GM19328 (cell line): ENCODE measurements around the gene ZRANB1.

Experiments
- ATAC-seq: cut with Tn5 transposase; IDR thresholded peaks from one replicate; pipeline ENCODE4 v1.9.1; 2021; ENCODE audit warnings: mild to moderate bottlenecking, moderate library complexity; ENCODE audit not compliant: unreplicated experiment

Gene ZRANB1

DNA sequence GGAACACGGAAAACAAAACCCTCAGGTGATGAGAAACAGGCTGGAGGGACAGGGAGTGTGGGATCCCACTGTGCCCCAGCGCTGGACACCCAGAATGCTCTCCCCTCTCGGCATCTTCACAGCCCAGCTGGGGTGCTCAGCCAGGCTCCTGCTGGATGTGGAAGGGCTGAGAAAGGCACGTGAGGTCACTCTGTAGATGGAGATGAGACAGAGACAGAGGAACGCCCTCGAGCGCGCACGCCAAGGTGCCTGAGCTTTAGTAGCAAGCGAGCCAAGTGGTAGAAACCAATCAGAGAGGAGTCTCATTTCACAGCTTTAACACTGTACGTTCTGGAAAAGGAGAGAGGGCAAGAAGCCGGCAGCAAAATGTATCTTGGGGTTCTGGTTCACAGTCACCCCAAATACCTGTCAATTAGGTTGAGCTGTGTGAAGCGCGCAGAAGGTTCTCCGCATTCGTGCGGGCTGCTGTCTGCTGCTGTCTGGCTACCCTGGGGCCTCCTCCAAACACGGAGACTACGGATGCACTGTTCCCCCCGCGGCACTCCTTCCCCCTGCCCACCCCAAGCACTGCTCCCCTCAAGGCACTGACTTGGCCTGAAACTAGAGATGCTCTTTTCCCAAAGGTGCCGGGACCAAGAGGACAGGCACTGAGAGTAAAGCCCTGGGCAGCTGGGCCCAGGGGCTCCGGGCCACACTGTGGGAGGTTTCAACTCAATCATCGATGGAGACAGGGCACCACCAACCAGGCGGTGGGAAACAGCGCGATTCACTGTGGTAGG is 91.4 kb downstream of the ZRANB1 start:
- ATAC-seq = no peak

DNA sequence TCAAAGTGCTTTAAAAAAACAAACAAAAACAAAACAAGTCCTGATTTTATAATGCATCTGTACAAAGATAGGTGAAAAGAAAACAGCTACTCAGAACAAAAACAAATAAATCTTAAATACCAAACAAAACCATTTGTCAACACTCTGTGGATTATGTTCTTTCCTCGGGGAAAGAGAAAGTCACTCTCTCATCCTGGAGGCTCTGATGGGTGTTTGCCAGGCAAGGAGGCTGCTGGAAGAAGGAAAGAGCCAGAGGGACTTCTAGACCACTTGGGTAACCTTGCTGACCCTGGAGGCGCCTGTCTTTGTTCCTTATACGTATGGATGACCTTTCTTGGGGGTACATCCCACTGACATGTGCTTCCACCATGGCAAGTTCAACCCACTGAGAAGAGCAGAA is 92.8 kb downstream of the ZRANB1 start:
- no peak for ATAC-seq

DNA sequence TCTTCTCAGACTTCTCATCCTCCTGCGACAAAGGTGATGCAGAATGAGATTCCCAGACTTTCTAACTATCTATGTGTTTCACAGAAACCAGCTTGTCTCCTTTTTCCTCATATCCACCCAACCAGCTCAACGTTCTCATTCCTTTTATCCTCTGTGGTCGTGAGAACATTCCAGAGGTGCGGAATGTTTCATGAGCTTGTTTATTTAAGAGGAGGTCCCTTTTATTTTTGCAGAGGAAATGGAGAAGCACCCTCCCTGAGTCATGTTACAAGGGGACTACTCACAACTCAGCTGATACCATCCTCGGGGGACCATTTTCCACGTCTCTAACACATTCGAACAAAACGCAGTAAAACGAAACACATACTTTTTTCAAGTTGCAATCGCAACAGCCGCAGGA is 93.2 kb downstream of the ZRANB1 start:
- ATAC-seq = no peak

DNA sequence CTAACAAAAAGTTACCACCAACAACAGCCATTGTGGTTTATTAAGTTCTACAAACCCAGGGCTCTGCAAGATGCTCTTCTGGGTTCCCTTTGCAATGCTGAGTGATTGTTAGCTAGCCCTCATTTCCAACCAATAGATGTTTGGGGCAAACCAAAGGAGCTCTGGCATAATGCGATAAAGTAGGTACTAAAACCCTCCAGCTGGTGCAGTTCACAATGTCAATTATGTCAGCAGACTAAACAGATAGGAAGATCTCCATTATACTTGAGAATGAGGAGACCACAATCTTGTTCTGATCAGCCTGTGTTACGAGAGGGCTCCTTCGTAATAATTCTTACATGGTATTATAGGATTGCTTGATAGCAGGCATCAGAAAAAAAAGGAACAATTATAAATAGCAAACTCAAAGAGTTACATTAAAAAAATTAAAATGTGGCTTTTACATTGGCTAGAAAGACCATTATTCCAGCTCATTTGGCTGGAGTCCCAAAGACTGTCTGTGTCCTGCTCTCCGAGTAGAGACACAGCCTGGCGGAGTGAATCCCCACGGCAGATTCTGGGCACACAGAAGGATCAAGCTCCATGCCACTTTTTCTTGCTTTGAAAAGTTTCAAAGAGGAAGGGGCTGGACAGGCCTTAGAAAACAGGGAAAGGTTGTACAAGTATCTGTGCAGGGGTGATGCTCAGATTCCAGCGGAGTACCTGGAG is 93.8 kb downstream of the ZRANB1 start:
- ATAC-seq = no peak

DNA sequence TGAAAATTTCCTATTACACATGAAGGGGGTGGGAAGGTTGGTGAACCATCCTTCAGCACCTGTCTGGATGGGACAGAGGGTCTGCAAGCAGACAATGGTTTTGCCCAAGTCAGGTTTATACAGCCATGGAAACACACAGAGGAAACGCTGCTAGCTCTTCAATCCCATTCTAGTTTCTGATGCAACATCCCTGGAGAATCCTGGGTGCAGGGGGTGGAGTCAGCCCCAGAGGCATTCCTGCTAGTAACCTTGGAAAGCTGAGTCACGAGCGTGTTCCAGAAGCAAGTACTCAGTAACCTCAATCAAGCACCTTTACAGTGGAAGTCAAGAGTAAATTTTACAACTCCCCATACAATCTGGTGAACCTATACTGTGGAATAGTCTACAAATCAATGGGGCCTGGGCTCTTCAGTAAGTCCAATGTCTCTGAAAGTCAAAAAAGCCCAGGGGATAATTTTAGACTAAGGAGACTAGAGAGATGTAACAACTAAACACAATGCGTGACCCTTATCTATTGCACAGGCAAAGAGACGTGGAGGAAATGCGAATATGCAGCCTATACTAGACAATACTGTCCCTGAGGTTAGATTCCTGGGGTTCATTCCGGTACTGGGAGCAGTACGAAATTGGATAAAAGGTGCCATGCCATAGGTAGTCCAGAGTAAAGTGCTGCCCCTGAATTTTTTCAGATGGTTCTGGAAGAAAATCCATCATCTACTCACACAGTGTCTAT is 95.4 kb downstream of the ZRANB1 start:
- no peak for ATAC-seq
